HUES6 (cell line): ENCODE data around the gene KRT6A.

Experiments
- H3K27ac ChIP-seq: 2 replicates; pipeline ENCODE4 v1.7.0; 2013; ENCODE audit warnings: low read depth, mild to moderate bottlenecking, low read length, inconsistent platforms
- H3K27me3 ChIP-seq: 2 replicates; pipeline ENCODE4 v1.6.1; 2013; ENCODE audit warnings: low read length; ENCODE audit not compliant: control insufficient read depth, insufficient read depth
- H3K36me3 ChIP-seq: 2 replicates; pipeline ENCODE4 v1.6.1; 2013; ENCODE audit warnings: low read length; ENCODE audit not compliant: control insufficient read depth, insufficient read depth
- H3K4me1 ChIP-seq: 2 replicates; pipeline ENCODE4 v1.6.1; 2013; ENCODE audit warnings: low read length; ENCODE audit not compliant: control insufficient read depth, insufficient read depth
- H3K4me3 ChIP-seq: 2 replicates; pipeline ENCODE4 v1.5.1; 2013; ENCODE audit warnings: low read depth, low read length
- H3K9ac ChIP-seq: one replicate; pipeline ENCODE4 v1.6.1; 2013; ENCODE audit warnings: mild to moderate bottlenecking, low read length
- H3K9me3 ChIP-seq: 2 replicates; pipeline ENCODE4 v1.6.1; 2013; ENCODE audit warnings: low read depth, low read length; ENCODE audit not compliant: control insufficient read depth, insufficient read depth

KRT6A gene

DNA sequence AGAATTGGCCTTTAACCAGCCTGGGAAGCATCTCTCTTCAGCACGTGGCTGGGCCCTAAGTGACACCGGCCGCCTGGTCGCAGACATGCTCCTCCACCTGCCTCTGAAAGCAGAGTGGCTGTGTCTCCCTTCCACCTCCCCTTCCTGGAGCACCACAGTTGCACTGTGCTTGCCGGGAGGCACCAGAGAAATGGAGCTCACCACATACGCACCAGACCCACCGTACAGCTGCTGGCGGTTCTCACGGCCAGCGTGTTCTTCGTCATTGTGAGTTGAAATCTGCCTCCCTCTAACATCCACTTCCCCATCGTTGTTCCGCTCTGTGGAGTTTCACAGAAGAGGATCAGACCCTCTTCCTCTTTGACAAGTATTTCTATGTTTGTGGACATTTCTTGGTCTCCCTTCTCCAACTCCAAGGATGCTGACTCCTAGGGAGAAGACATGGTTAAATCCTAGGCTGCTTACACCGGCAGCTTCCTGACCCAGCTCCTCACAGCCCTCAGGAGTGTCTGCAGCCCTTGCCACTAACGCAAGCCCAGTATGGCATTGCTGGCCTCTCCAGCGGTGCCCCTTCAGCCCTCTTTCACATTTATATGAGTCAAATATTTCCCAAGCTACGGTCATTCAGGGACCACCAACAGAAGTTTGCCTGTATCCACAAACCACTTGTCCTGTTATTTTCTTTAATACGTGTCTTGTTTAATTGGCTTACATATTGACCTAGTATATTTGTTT lies 38.7 kb upstream of the KRT6A start:
- H3K36me3 ChIP-seq, result no peaks in the 10 kb centered on the region
- H3K4me3 ChIP-seq, result no peak overlapping the region
- H3K27ac ChIP-seq, result no peak overlapping the region
- no peaks in the 10 kb centered on the region for H3K4me1 ChIP-seq
- H3K9ac ChIP-seq, result no peak overlapping the region
- no peaks in the 10 kb centered on the region for H3K27me3 ChIP-seq
- H3K9me3 ChIP-seq, result no peaks in the 10 kb centered on the region

DNA sequence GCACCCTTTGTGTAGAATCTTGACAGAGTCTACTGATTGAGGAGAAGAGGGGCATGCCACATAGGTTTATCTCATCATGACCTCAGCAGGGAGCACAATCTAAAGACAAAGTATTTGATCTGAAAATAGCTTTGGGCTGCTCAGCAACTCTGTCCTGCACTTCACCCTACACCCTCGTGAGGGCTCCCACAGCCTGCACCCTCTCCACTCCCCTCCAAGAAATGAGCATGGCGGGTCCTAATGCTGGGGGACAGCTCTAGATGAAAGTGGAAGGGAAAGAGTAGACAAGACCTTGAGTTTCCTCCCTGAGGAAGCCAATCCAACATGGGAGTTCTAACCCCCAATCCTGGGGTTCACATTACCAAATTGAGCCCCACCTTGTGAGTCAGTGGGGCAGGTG lies 37.8 kb upstream of the KRT6A start:
- H3K36me3 ChIP-seq, result no peaks in the 10 kb centered on the region
- no peaks in the 10 kb centered on the region for H3K9me3 ChIP-seq
- H3K27ac ChIP-seq, result no peak overlapping the region
- H3K27me3 ChIP-seq, result no peaks in the 10 kb centered on the region
- no peaks in the 10 kb centered on the region for H3K4me1 ChIP-seq
- no peak overlapping the region for H3K4me3 ChIP-seq
- no peak overlapping the region for H3K9ac ChIP-seq

DNA sequence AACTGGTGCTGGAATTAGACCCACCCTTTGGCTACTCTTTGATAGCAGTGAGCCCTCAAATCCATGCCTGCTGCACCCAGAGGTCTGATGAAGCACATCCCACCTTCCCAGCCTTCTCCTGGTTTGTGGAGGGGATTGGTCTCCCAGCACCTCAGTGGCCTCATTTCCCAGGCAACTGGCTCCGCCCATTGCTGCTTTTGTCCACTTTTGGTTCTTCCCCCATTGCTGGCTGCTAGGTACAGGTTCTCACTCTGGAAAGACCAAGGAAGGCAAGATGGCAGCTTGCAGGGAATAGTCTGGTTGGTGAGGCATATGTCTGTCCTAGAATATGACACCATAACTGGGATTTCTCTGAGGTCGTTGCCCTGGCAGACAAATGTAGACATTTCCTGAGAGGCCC lies 37.3 kb upstream of the KRT6A start:
- Histone ChIP-seq H3K27ac (no peak overlapping the region), H3K27me3 (no peaks in the 10 kb centered on the region), H3K9me3 (no peaks in the 10 kb centered on the region), H3K4me3 (no peak overlapping the region), H3K9ac (no peak overlapping the region), H3K4me1 (no peaks in the 10 kb centered on the region), H3K36me3 (no peaks in the 10 kb centered on the region)

DNA sequence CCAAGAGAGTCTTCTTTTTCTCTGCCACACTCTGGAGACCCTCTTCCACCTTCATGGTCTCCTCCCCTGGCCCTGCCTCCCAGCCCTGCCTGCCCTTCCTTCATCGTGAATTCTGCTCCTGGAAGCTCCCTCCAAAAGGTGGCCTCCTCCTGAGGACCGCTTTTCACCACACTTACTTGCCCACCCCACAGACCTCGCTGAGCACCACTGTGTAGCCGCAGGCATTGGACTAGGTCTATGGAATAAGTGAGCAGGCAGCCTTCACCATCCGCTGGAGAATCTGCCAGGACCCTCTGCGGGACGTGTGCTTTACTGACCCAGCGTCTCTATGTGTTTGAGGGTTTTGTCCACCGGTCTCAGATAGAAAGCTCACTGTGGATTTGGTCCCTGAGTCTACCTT lies 36.8 kb upstream of the KRT6A start:
- Histone ChIP-seq H3K9ac (no peak overlapping the region), H3K9me3 (no peaks in the 10 kb centered on the region), H3K4me3 (no peak overlapping the region), H3K4me1 (no peaks in the 10 kb centered on the region), H3K36me3 (no peaks in the 10 kb centered on the region), H3K27me3 (no peaks in the 10 kb centered on the region), H3K27ac (no peak overlapping the region)

DNA sequence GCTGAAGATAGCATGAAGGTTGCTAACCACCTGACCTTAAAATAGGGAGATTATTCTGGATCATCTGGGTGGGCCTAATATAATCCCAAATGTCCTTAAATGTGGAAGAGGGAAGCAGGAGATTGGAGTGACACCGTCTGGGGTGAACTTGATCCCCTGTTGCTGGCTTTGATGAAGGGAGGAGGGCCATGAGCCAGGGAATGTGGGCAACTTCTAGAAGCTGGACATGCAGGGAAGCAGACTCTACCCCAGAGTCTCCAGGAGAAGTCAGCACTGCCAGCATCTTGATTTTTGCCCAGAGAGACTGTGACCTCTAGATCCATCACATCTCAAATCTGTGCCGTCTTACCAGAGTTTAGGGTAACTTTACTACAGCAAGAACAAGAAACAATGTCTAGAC lies 36.4 kb upstream of the KRT6A start:
- no peaks in the 10 kb centered on the region for H3K4me1 ChIP-seq
- H3K9me3 ChIP-seq, result no peaks in the 10 kb centered on the region
- H3K4me3 ChIP-seq, result no peak overlapping the region
- no peak overlapping the region for H3K9ac ChIP-seq
- H3K27ac ChIP-seq, result no peak overlapping the region
- H3K27me3 ChIP-seq, result no peaks in the 10 kb centered on the region
- H3K36me3 ChIP-seq, result no peaks in the 10 kb centered on the region

DNA sequence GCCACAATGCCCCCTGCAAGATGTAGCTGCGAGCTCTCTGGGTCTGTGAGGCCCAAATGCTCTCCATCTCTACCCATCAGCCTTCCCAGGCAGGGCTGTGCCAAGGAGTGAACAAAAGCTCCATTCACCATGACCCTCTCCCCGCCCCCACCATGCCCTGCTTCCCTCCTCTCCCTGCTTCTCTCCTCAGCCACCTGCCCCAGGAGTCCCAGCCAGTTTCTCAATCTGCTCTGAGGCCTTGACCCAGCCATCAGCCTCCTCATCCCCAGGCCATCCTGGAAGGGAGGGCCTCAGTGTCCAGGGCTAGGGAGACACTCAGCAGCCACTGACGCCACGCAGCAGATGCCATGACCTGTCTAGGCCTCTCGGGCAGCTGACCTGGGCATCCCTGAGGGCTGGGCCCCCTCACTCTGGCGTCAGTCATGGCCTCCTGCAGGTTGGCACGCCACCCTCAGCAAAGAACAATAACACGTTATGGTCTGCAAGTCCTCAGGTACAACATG lies 35.6 kb upstream of the KRT6A start:
- H3K27me3 ChIP-seq, result no peaks in the 10 kb centered on the region
- no peak overlapping the region for H3K27ac ChIP-seq
- no peaks in the 10 kb centered on the region for H3K9me3 ChIP-seq
- no peaks in the 10 kb centered on the region for H3K36me3 ChIP-seq
- no peaks in the 10 kb centered on the region for H3K4me1 ChIP-seq
- no peak overlapping the region for H3K9ac ChIP-seq
- H3K4me3 ChIP-seq, result no peak overlapping the region

DNA sequence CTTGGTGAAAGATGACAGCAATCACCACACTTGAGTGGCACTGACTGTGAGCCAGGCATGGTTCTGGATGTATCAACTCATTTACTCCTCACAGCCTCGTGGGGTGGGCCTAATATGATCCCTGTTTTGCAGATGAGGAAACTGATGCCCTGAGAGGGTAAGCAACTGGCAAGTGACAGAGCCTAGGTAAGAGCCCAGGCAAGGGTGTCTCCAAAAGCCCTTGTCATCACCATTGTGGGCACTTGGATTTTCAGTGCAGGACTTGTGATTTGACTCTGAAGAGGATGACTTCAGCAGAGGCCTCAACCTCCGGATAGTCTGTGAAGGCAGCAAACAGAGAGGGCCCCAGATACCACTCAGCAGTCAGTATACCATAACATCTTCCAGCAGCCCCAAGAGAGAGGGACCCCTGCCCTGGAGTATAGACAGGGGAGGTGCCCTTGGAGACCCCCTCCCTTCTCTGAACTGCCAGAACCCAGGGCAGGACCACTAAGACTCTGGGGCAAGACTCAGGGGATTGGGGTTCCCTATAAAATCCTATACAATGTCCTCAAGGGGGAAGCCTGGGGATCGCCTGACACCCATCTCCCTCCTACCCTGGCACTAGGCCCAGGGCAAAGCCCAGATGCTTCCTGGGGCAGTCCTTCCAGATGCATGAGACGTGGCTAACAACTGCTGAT lies 34.2 kb upstream of the KRT6A start:
- H3K27ac ChIP-seq, result no peak overlapping the region
- no peak overlapping the region for H3K9ac ChIP-seq
- H3K36me3 ChIP-seq, result no peaks in the 10 kb centered on the region
- no peaks in the 10 kb centered on the region for H3K27me3 ChIP-seq
- no peaks in the 10 kb centered on the region for H3K9me3 ChIP-seq
- H3K4me3 ChIP-seq, result no peak overlapping the region
- H3K4me1 ChIP-seq, result no peaks in the 10 kb centered on the region; the same call in 1 of the 2 replicates

DNA sequence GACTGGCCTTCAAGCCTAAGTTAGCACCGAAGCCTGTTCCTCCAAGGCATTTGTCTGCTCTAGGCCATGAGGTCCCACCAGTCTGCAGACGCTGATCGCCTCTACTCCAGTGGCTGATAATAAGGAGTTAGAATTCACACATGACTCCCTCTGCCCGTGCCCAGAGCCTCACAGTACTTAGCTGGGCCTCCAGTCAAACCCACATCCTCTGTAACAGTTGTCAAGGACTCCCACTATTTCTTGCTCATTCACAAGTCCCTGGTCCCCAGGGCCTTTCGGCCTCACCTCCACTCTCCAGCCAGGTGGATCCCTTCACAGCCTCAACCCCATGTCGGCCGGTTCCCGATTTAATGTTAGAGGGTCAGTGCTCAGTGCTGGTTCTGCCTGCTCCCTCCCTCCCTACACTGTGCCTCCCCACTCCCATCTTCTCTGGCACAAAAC lies 33.5 kb upstream of the KRT6A start:
- no peaks in the 10 kb centered on the region for H3K36me3 ChIP-seq
- H3K27me3 ChIP-seq, result no peaks in the 10 kb centered on the region
- peaks cover 6% of the 10 kb centered on the region; the same call in 1 of the 2 replicates for H3K4me1 ChIP-seq
- no peak overlapping the region for H3K4me3 ChIP-seq
- no peak overlapping the region for H3K9ac ChIP-seq
- H3K27ac ChIP-seq, result no peak overlapping the region
- H3K9me3 ChIP-seq, result no peaks in the 10 kb centered on the region

DNA sequence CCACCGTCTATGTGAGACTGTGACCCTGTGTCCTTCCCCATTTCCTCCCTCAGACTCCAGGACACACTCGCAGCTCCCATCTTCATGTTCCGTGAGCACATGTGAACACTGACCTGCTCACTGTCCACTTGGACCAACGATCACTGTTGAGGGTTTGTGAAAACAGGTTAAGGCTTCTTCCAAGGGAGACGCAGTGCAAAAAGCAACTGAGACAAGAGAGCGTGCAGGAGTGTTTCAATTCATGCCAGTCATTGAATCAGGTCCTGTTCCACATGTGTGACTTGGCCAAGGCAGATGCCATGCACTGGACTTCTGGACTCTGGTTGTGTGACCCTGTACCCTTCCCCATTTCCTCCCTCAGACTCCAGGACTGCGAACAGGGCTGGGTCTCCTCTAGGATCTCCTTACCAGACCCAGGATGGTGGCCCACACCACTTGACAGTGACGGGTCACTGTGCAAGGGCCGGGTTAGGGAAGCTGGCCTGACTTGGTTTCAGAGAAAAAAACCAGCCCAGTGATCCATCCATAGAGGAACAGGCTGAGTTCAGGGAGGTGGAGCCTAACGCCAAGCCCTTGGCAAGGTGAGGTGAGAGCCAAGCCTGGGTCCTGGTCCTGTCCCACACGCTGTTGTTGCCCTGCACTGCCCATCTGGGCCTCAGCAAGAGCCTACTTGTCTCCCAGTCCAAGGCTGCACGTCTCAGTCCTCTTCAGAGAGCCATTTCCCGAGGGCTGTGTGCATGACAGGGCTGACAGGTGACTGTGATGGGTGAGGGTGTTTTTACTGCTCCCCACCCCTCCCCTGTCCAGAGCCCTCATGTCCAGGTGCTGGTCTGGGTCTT lies 32.8 kb upstream of the KRT6A start:
- no peak overlapping the region for H3K4me3 ChIP-seq
- no peaks in the 10 kb centered on the region for H3K36me3 ChIP-seq
- H3K9me3 ChIP-seq, result no peaks in the 10 kb centered on the region
- peaks cover 13% of the 10 kb centered on the region; the same call in 1 of the 2 replicates for H3K4me1 ChIP-seq
- H3K27me3 ChIP-seq, result no peaks in the 10 kb centered on the region
- H3K27ac ChIP-seq, result no peak overlapping the region
- H3K9ac ChIP-seq, result no peak overlapping the region

DNA sequence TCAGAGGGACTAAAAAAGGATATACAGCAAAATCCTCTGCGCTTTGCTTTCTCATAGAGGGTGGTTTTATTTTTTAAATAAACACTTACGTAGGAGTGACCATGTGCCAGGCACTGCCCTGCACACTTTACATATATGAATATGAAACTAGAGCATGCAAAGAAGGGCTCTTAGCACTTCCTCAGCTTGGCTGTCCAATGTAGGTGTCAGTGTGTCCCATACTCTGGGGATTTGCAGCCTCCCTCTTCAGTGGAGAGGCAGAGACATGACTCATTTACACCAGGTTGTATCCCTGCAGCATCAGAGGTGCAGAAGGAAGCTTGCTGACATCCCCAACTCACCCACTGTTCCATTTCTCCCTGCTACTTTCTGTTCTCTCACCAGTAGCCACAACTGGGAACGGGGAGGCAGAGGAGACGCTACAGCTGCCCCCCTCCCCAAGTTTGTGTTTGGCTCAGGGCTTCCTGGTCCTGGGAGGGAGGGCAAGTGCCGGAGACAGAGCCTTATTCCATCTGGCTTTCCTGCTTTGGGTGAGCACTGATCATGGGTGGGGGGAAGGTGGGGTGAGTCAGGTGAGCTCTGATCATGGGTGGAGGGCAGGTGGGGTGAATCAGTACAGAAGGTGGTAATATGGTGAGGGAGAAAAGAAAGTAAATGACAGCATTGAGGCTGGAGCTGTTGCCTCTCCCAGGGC lies 32.0 kb upstream of the KRT6A start:
- Histone ChIP-seq H3K36me3 (no peaks in the 10 kb centered on the region), H3K27ac (no peak overlapping the region), H3K27me3 (no peaks in the 10 kb centered on the region), H3K4me1 (peaks cover 14% of the 10 kb centered on the region; the same call in 1 of the 2 replicates), H3K9me3 (no peaks in the 10 kb centered on the region), H3K4me3 (no peak overlapping the region), H3K9ac (no peak overlapping the region)
